Measurements from ENCODE around the gene ECHDC1.

The ECHDC1 gene

GRCh38 chr6:127243501-127243900, 99.9 kb downstream of the ECHDC1 start:
- H4K20me1 ChIP-seq (ENCODE audit: insufficient read depth), result no peaks in the 10 kb centered on the region
- H2AFZ ChIP-seq (ENCODE audit: low read depth), result no peak overlapping the region
- H3K4me2 ChIP-seq, result no peak overlapping the region
- H3K9ac ChIP-seq, result no peak overlapping the region
- H3K27me3 ChIP-seq (ENCODE audit: insufficient read depth, low read depth), result no peaks in the 10 kb centered on the region
- no peaks in the 10 kb centered on the region for H3K36me3 ChIP-seq (ENCODE audit: insufficient read depth)
- TF ChIP-seq, protein P1, sequence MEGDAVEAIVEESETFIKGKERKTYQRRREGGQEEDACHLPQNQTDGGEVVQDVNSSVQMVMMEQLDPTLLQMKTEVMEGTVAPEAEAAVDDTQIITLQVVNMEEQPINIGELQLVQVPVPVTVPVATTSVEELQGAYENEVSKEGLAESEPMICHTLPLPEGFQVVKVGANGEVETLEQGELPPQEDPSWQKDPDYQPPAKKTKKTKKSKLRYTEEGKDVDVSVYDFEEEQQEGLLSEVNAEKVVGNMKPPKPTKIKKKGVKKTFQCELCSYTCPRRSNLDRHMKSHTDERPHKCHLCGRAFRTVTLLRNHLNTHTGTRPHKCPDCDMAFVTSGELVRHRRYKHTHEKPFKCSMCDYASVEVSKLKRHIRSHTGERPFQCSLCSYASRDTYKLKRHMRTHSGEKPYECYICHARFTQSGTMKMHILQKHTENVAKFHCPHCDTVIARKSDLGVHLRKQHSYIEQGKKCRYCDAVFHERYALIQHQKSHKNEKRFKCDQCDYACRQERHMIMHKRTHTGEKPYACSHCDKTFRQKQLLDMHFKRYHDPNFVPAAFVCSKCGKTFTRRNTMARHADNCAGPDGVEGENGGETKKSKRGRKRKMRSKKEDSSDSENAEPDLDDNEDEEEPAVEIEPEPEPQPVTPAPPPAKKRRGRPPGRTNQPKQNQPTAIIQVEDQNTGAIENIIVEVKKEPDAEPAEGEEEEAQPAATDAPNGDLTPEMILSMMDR (conservative IDR thresholded peaks at IDR 0.05; ENCODE audit: low read depth, low read length), result no peak
- H3K4me3 ChIP-seq (IDR thresholded peaks at IDR 0.05; ENCODE audit: insufficient read depth, low read depth, low read length), result no peak overlapping the region
- H3K4me1 ChIP-seq (ENCODE audit: low read depth, poor library complexity, severe bottlenecking), result no peaks in the 10 kb centered on the region
- H3K79me2 ChIP-seq (ENCODE audit: insufficient read depth, low read depth), result no peaks in the 10 kb centered on the region
- no peak overlapping the region for H3K27ac ChIP-seq

Measured in KMS-11 (cell line).